GM18511 (cell line): ENCODE measurements around the gene UTF1.
"Not testable (repeated sequence)": the region's sequence is repeated elsewhere in the genome, so short reads cannot be mapped to it uniquely, and the experiment has no call there.

Experiments used
- ATAC-seq: cut with Tn5 transposase; IDR thresholded peaks from one replicate; pipeline ENCODE4 v1.9.1; 2021; ENCODE audit warnings: mild to moderate bottlenecking, moderate library complexity; ENCODE audit not compliant: unreplicated experiment

The UTF1 gene

DNA sequence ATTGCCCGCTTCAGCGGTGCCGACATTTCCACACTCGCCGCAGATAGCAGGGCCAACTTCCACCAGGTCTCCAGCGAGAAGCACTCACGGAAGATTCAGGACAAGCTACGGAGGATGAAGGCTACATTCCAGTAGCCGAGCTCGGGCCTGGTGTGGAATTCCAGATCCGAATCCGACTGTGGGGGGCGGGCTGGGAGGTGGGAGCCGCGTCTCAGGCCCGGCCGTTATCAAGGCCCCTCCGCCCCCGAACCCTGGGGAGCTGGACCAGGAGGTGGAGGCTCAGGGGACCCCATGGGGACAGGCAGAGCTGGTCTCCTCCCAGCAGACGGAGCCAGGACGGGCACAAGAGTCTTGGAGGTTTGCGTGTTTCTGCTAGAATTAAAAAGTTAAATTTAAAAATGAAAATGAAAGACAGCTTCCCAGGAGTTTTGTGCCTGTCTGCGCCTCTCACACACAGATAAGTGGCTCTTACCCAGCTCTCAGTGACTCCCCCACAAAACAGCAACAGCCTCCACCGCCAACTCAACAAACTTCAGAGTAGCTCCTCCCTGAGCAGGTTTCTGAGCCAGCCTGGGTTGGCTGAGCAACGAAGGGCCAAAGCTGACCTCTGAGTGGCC is 5.2 kb upstream of the UTF1 start:
- ATAC-seq, result no peak

DNA sequence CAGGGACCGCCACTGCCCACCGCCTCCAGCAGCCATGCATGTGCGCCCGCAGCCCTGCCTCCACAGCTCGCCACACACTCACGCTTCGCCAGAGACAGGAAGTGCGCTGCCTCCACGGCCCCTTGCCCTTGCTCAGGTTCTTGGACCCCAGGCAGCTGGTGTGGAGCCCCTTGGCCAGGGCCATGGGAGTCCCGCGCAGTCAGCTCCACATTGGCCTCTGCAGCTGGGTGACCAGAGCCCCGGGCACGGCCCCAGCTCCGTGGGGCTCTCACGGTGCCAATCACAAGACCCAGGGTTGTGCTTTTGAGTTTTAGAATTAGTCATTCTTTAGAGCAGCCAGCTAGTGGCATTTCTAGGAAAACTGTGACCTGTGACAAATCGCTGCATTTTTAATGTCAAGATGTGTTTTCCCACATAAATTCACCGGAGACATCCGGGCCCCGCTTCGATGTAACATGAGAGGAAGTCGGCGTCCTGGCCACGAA is 4.3 kb upstream of the UTF1 start:
- no peak for ATAC-seq

DNA sequence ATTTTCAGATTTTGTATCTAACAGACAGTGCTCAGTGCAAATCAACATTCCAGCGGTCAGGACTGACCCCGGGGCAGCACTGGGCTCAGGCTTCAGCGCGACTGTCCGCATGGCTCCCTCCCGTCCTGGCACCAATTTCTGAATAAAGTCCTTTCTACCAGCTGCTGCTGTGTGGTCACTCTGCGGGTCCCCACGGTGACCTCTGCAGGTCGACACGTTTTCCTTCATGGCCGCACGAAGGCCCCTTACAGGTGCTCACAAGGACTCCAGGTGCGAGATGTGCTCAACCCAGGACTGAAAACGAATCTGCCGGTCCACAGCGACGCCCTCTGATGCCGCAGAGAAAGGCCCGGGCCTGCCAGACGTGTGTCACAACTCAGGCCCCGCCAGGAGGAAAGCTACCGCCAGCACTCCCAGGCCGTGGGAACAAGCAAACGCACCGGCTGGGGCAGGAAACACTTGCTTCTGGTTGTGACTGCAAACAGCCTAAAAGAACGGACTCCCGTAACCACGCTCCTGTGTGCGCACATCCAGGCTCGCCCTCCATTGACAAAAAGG is 3.7 kb upstream of the UTF1 start:
- no peak for ATAC-seq

DNA sequence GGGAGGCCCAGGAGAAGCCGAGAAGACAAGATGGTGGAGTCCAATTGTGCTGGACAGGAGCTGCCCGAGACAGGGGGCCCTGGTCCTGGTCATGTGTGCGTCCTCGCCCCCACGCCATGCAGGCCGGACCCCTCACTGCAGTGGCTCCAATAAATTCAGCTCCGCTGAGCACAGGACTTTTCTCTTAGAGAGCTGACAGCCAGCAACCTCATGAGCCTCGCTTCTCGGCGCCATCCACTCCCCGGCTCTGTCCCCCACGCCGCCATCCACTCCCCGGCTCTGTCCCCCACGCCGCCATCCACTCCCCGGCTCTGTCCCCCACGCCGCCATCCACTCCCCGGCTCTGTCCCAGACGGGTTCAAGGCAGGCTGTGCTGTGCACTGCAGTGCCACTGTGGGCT is 2.8 kb upstream of the UTF1 start:
- ATAC-seq, result no peak

DNA sequence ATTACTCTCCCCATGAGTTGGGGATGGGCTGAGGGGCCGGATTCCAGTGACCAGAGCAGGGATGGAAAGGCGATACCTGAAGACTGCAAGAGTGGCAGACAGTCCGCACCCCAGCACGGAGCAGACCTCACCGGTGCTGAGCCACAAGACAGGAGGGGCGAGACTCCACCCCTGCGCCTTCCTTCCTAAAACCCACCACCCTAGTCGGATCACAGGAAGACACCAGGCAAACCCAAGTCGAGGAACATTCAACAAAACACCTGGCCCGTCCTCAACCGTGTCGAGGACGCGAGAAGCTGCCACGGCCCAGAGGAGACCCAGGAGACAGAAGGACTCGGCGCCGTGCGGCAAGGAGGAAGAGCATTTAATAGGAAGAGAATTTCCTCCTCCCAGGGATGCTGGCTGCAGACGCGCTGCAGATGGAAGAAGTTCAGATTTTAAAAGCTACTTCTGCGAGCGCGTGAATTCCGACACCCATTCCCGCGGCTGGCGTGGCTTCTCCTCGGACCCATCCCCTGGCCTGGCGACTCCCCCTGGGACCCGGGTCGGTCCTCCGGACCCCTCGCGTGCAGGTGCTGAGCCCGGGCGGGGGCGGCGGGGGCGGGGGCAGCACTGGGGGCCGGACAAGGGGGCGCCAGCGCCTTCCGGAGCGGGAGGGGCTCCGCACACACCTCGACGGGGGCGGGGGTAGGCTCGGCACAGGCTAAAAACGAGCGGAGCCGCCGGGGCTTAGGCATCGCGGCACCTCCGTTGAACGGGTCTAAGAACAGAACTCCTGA is 563 bp upstream of the UTF1 start:
- ATAC-seq, result no peak

DNA sequence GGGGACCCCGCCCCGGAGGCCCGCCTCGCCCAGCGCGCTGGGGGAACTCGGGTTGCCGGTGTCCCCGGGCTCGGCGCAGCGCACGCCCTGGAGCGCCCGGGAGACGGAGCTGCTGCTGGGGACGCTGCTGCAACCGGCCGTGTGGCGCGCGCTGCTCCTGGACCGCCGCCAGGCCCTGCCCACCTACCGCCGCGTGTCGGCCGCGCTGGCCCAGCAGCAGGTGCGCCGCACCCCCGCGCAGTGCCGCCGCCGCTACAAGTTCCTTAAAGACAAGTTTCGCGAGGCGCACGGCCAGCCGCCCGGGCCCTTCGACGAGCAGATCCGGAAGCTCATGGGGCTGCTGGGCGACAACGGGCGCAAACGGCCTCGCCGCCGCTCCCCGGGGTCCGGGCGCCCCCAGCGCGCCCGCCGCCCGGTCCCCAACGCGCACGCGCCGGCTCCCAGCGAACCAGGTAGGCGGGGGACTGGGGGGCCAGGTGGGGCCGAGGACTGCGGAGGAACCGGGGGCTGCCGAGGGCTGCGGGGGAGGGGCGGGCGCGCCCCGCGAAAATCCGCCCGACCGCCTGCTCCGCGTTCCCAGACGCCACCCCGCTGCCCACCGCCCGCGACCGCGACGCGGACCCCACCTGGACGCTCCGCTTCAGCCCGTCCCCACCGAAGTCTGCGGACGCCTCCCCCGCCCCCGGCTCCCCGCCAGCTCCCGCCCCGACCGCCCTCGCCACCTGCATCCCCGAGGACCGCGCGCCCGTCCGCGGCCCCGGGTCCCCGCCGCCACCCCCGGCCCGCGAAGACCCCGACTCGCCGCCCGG is 574 bp downstream of the UTF1 start:
- no peak for ATAC-seq

DNA sequence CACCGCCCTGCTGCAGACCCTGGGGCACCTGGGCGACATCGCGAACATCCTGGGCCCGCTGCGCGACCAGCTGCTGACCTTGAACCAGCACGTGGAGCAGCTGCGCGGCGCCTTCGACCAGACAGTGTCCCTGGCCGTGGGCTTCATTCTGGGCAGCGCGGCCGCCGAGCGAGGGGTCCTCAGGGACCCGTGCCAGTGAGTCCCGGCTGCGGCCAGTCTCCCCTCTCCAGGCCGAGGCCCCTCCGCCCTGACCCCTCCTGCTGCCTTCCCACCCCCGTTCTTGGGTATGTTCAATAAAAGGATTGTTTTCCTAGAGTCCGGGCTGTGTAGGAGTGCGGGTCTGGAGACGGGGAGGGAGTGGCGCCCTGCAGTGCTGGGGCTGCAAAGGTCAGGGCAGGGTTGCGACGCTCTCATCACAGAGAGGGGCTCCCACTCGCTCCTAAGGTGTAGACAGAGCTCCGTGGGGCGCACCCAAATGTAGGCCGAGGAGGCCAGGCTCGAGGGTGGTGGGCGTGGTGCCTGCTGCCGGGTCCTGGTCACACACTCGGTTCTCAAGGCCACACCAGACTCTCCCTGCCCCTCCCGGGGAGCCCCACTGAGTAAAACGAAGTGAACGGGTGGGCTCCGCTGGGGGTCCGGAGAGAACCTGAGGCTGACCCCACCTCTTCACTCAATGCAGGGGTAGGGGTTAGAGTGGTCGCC is 1.4 kb downstream of the UTF1 start:
- no peak for ATAC-seq

DNA sequence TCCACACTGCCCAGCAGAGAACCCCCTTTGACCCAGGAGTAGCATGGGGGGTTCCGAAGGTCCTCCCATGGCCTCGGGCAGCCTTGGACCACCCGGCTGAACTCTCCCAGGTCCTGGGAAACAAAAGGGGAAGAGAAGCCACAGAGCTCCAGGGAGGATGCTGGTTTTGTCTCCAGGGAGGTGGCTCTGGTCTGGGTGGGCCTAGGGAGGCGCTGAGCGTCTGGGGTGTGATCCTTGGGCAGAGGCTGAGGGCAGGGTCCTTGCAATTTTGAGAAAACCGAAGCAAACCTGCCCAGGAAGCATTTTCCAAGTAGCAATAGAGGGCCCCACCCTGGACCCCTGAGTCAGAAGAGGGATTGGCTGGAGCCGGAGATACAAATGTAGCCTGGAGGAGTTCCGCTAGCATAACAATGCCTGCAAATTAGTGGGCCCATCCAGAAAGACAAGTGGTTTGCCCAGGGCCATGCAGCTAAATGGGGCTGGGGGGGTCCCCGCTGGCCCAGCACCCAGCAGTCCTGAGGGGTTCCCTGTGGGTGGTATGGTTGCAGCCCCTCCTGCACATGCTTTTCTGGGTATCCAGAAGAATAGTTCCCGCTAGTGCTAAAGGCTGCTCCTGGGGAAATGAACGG is 2.0 kb downstream of the UTF1 start:
- ATAC-seq, result no peak

DNA sequence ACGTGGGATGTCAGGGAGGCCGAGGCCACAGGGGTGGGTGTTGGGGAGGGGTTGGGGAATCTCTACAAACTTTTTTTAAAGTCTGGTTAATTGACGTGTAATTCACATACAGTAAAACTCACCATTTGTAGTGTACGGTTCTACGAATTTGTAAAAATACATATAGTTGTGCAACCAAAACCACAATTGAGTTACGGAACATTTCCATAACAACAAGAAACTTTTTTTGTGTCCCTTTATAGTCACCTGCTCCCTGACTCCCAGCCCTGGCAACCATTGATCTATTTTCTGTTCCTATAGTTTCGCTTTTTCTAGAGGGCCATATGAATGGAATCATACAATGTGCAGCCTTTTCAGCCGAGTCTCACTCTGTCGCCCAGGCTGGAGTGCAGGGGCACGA is 4.8 kb downstream of the UTF1 start:
- not testable (repeated sequence) for ATAC-seq

DNA sequence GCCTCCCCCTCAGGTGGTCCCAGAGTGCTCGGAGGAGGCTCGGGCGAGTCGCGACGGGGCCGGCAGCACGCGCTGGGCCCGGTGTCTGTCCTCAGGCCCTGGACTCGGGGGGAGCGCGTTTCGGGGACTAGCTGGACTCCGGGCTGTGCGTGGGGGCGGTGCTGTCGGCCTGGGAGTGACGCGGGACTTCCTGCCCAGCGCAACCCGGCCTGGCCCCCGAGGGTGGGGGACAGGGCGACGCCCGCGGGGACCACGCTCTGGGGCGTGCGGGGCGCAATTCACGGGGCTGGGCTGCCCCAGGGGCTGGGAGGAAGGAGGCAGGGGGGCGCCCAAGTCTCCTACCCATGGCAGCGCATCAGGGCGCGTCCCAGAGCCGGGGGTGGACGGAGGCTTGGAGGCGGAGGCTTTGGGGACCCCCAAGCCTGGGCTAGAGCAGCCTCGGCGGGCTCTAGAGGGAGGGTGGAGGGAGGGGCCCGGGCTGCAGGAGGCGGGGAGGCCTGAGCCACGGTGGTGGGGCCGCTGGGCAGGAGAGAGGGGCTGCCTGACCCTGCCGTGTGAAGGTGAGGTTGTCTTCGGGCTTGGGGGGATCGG is 5.3 kb downstream of the UTF1 start:
- no peak for ATAC-seq

DNA sequence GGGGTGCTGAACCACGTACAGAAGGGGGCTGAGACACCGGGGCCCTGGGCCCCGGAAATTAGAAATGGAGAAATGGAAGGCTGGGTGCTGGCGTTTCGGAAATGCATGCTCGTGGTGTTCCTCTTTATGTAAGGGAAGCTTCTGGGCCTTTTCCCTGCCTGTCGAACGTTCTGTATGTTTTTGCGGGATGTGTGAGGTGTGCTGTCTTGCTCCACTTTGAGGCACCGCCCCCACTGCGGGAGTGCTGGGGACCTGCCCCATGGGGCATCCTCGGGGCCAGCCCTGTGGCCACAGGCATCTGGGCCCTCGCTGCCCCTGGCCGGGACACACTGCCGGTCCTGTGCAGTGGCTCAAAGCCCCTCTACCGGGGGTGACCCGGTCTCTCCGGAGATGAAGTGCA is 5.9 kb downstream of the UTF1 start:
- no peak for ATAC-seq

DNA sequence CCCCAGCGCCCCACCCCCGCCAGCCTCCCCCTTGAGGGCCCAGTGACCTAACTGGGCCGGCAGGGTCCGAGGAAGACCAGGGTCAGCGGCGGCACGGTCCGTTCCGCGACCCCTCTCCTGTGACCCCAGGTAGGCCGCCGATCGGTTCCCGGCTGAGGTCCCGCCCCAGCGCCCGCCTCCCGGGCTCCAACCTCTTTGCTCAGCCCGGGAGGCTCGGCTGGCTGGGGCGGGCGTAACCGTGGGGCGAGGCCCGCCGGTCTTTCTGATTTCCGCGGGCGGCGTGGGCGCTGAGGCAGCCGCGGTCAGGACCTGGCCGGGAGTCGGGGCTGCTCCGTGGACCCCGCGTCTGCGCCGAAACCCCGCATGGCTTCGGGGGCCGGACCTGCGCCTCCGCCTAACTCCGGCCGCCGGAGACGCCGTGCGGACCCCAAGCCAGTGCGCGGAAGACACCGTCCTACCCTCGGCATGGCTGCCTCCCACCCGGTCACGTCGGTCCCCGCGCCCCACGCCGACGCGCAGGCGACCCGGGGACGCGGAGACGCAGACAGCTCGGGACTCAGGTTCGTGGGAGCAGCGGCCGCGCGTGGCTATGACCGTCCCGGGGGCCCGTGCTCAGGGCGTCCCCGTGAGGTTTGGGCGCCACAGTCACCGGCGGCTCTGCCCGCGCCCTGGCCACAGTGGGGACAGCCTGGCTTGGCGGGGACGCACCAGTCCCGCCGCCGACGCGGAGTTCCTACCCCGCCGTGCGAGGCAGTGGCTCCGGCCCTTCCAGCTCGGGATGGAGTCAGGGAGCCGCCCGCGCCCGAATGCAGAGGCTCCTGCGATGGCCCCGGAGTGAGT is 6.6 kb downstream of the UTF1 start:
- ATAC-seq, result no peak

DNA sequence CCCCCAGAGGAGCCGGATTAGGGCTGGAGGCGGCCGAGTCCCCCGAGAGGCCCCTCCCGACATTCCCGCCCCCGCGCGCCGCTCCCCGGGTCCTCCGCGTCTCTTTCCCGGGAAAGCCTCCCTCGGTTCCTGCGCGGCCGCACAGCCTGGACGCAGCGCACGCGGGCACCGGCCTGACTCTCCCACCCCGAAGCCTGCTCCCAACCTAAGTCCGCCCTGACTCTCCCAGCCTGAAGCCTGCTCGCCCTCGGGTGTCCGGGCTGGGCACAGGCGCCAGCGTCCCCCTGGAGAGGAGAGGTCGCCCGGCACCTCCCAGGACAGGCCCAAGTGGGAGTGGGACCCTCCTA is 7.2 kb downstream of the UTF1 start:
- ATAC-seq, result no peak

DNA sequence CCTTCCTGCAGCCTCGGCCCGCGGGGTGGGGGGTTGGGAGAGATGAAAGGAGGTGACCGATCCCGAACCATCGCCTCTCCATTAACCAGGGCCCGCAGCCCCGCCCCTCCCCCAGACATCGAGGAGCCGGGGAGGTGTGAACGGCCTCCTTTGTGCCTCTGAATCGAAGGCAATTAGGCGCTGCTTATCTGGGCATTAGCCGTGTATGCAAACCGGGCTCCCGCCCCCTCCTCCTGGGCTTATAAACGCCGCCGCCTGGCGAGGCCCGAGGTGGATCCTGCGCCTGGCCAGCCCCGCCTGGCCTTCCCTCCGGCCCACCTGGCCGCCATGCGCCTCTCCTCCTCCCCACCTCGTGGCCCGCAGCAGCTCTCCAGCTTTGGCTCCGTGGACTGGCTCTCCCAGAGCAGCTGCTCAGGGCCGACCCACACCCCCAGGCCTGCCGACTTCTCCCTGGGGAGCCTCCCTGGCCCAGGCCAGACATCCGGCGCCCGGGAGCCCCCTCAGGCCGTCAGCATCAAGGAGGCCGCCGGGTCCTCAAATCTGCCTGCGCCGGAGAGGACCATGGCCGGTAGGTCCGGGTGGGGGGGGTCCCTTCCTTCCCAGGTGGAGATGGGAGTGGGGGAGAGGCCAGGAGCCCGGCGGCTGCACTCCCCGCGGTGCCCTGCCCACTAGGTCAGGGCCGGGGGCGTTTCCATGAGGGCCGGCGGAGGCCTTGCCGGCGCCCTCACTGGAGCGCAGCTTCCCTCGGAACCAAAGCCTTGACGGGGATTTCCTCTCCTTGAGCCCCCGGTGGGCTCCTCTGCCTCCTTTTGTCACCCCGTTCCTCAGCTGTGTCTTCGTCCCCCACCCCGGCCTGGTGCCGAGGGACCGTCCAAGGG is 7.8 kb downstream of the UTF1 start, which contains the start of gene VENTX:
Gene VENTX, plus strand, starts transcription at position 268 of the 878 bp plus-strand sequence. Its CDS starts 60 bp downstream, at position 328.
- no peak for ATAC-seq

DNA sequence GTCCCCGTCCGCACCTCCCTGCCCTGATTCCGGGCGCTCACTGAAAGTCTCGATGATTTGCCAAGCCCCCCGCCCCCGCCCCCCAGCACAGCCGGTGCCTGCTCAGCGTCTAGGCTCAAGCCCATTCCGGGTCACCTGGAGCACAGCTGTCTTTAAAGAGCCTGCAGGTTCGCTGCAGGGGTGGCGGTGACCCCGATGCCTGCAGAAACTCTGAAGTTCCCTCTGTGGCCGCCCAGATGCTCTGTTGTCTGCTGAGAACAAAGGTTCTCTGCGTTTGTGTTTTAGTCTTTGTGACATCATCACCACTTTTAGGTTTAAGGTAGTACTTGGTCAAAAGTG is 8.4 kb downstream of the UTF1 start:
- no peak for ATAC-seq

DNA sequence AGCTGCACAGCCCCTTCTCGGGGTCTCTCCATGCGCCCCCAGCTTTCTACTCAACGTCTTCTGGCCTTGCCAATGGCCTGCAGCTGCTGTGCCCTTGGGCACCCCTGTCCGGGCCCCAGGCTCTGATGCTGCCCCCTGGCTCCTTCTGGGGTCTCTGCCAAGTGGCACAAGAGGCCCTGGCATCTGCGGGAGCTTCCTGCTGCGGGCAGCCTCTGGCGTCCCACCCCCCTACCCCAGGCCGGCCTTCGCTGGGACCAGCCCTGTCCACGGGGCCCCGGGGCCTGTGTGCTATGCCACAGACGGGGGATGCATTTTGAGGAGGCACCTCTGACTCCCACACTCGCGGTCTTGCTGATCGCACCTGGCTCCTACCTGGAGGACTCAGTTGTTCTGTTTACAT is 10.0 kb downstream of the UTF1 start:
- ATAC-seq, result no peak

DNA sequence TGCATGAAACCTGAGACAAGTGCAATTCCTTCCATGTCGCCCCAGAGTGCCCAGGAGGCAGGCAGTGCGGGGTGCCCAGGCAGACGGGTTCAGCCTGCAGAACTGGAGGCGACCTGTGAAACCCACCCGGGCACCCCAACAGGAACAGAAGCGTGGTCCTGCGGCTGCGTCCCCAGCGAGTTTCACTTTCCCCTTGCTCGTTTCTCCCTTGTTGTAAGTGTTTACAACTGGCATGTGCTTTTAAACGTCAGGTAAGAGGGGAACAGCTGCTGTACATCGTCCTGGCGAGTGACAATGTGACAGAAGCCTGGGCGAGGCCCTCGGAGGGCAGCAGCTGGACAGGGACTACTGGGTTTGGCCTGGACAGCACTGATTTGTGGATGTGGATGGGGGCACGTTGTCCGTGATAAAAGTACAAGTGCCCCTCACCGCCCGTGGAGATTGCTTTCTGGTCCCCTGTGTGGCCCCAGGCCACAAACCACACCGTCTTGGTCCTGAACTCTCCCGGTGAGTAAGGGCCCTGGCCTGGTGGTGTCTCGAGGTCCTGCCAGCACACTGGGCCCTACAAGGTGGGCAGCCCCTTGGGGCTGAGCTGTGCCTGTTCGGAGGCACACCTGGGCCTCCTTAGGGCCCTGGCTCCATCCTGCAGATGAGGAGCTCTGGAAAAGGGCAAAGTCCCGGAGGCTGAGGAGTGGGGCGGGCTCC is 11.6 kb downstream of the UTF1 start:
- ATAC-seq, result peak; percentile 72
